ENCODE data around the gene POLR2J3. TPM values are rescaled to one million over a fixed set of nuclear protein-coding genes. Genes with fewer than 3 reads are reported as not detected.

POLR2J3 gene
- 17.4 to 50.4 TPM (median 26.3 TPM) in 5 replicates for total RNA-seq (2022; extraction: Qiagen RNA extraction; ENCODE audit: low read depth)

GRCh38 chr7:102572261-102573239 is at the start of gene POLR2J3:
POLR2J3 (minus strand) TSS chr7:102572583; CDS start chr7:102572521, 62 bp downstream.

GRCh38 chr7:102616507-102617125 is 44.2 kb upstream of the POLR2J3 start, which contains the start of gene RASA4:
RASA4 (minus strand) TSS chr7:102616756; CDS start chr7:102616689, 67 bp downstream.

GRCh38 chr7:102550808-102551422 is 21.5 kb downstream of the POLR2J3 start, which contains the start of gene SPDYE2:
SPDYE2 (plus strand) TSS chr7:102551226; CDS start chr7:102553256, 2,030 bp downstream.

GRCh38 chr7:102543596-102543995 is 28.8 kb downstream of the POLR2J3 start, which contains the start of gene UPK3BL2:
UPK3BL2 (minus strand) TSS chr7:102543696; CDS start chr7:102543636, 60 bp downstream.

GRCh38 chr7:102517550-102518147 is 54.7 kb downstream of the POLR2J3 start, which contains the start of gene RASA4B:
RASA4B (minus strand) TSS chr7:102517777; CDS start chr7:102517710, 67 bp downstream.

Other genes starting within 250 kb of the POLR2J3 start
- gene SPDYE6, start 216.1 kb downstream of the POLR2J3 start, total RNA-seq (2022; extraction: Qiagen RNA extraction; ENCODE audit: low read depth): not detected in 5 replicates
- 18.0 to 24.4 TPM (median 22.2 TPM) in 5 replicates for gene PRKRIP1, start 176.2 kb downstream of the POLR2J3 start, total RNA-seq (2022; extraction: Qiagen RNA extraction; ENCODE audit: low read depth)
- 17.7 to 38.1 TPM (median 37.1 TPM) in 5 replicates for gene ORAI2, start 139.0 kb downstream of the POLR2J3 start, total RNA-seq (2022; extraction: Qiagen RNA extraction; ENCODE audit: low read depth)
- gene ALKBH4, start 107.7 kb downstream of the POLR2J3 start, total RNA-seq (2022; extraction: Qiagen RNA extraction; ENCODE audit: low read depth): 8.2 to 13.5 TPM (median 10.7 TPM) in 5 replicates
- gene LRWD1, start 107.6 kb downstream of the POLR2J3 start, total RNA-seq (2022; extraction: Qiagen RNA extraction; ENCODE audit: low read depth): 17.5 to 35.3 TPM (median 33.2 TPM) in 5 replicates
- 103 to 132 TPM (median 108 TPM) in 5 replicates for gene POLR2J, start 93.7 kb downstream of the POLR2J3 start, total RNA-seq (2022; extraction: Qiagen RNA extraction; ENCODE audit: low read depth)
- gene RASA4B, start 54.8 kb downstream of the POLR2J3 start, total RNA-seq (2022; extraction: Qiagen RNA extraction; ENCODE audit: low read depth): 0.78 to 2.1 TPM (median 1.5 TPM) in 5 replicates
- gene UPK3BL2, start 28.9 kb downstream of the POLR2J3 start, total RNA-seq (2022; extraction: Qiagen RNA extraction; ENCODE audit: low read depth): 2.1 to 5.0 TPM (median 2.6 TPM) in 5 replicates
- gene SPDYE2, start 21.4 kb downstream of the POLR2J3 start, total RNA-seq (2022; extraction: Qiagen RNA extraction; ENCODE audit: low read depth): not detected in 5 replicates
- 1.4 to 2.8 TPM (median 2.3 TPM) in 5 replicates for gene RASA4, start 44.2 kb upstream of the POLR2J3 start, total RNA-seq (2022; extraction: Qiagen RNA extraction; ENCODE audit: low read depth)
- 5.6 to 14.5 TPM (median 11.7 TPM) in 5 replicates for gene UPK3BL1, start 70.2 kb upstream of the POLR2J3 start, total RNA-seq (2022; extraction: Qiagen RNA extraction; ENCODE audit: low read depth)
- gene SPDYE2B, start 77.7 kb upstream of the POLR2J3 start, total RNA-seq (2022; extraction: Qiagen RNA extraction; ENCODE audit: low read depth): not detected in 5 replicates
- 0.26 to 0.89 TPM (median 0.36 TPM) in 4 of 5 replicates, not detected in the other for gene POLR2J2, start 99.1 kb upstream of the POLR2J3 start, total RNA-seq (2022; extraction: Qiagen RNA extraction; ENCODE audit: low read depth)
- gene FAM185A, start 176.4 kb upstream of the POLR2J3 start, total RNA-seq (2022; extraction: Qiagen RNA extraction; ENCODE audit: low read depth): 5.6 to 8.5 TPM (median 7.4 TPM) in 5 replicates